Stimulated activated naive CD8-positive, alpha-beta T cell treated with anti-CD3 and anti-CD28 coated beads, Interleukin-15, amount 100 ng/mL, for 72 hours (primary cell): Measurements from ENCODE around the gene DOK7.
"Not testable (repeated sequence)": the region's sequence is repeated elsewhere in the genome, so short reads cannot be mapped to it uniquely, and the experiment has no call there.

Experiments
- ATAC-seq: fragments of 150-1000 bp; cut with Tn5 transposase; 2 replicates; pipeline ENCODE4 v1.10.0; 2021; ENCODE audit warnings: mild to moderate bottlenecking, moderate library complexity
- DNase-seq, 2 donors: peaks; one replicate each; pipeline ENCODE4 v3.0.0; 2021 to 2022
- H3K27ac Mint-ChIP-seq, 2 donors: one replicate each; pipeline ENCODE4 v1.8.0; 2022; ENCODE audit warnings: mild to moderate bottlenecking in 2 of 2, mixed read lengths in 2 of 2, moderate library complexity in 2 of 2
- H3K27me3 Mint-ChIP-seq: one replicate; pipeline ENCODE4 v1.8.0; 2022; ENCODE audit warnings: mixed read lengths
- H3K4me1 Mint-ChIP-seq: one replicate; pipeline ENCODE4 v1.8.0; 2022; ENCODE audit warnings: mild to moderate bottlenecking, mixed read lengths
- H3K4me3 Mint-ChIP-seq, 2 donors: one replicate each; pipeline ENCODE4 v1.8.0; 2022; ENCODE audit warnings: mild to moderate bottlenecking in 2 of 2, mixed read lengths in 2 of 2, moderate library complexity in 1 of 2
- H3K9me3 Mint-ChIP-seq, 2 donors: one replicate each; pipeline ENCODE4 v1.8.0; 2022; ENCODE audit warnings: mixed read lengths in 2 of 2

DOK7 gene

GRCh38 chr4:3502941-3503936 lies 40.1 kb downstream of the DOK7 start:
- peak overlapping the region in 1 of 2 donors; percentile 59 for H3K27ac Mint-ChIP-seq
- peaks cover 10% of the 10 kb centered on the region for H3K4me1 Mint-ChIP-seq
- ATAC-seq: peak; percentile 29
- H3K27me3 Mint-ChIP-seq: no peaks in the 10 kb centered on the region
- H3K4me3 Mint-ChIP-seq: no peak overlapping the region
- H3K9me3 Mint-ChIP-seq: no peaks in the 10 kb centered on the region
- DNase-seq: no peak

- no peak for DNase-seq
- Mint-ChIP-seq H3K4me1 (peaks cover 10% of the 10 kb centered on the region), H3K27me3 (no peaks in the 10 kb centered on the region), H3K4me3 (no peak overlapping the region), H3K9me3 (no peaks in the 10 kb centered on the region), H3K27ac (peak overlapping the region in 1 of 2 donors; percentile 86)
- no peak for ATAC-seq
Observed at GRCh38 chr4:3505231-3505630, 42.1 kb downstream of the DOK7 start.

- Mint-ChIP-seq H3K4me3 (no peak overlapping the region), H3K9me3 (no peaks in the 10 kb centered on the region), H3K4me1 (peaks cover 3% of the 10 kb centered on the region), H3K27me3 (no peaks in the 10 kb centered on the region), H3K27ac (no peak overlapping the region)
- DNase-seq (no peak), ATAC-seq (no peak)
Observed at GRCh38 chr4:3508542-3508941, 45.4 kb downstream of the DOK7 start.

GRCh38 chr4:3510481-3510880 lies 47.4 kb downstream of the DOK7 start:
- DNase-seq: no peak
- Mint-ChIP-seq H3K4me3 (no peak overlapping the region), H3K9me3 (no peaks in the 10 kb centered on the region), H3K27me3 (no peaks in the 10 kb centered on the region), H3K4me1 (no peaks in the 10 kb centered on the region), H3K27ac (peak overlapping the region in 1 of 2 donors; percentile 83)
- no peak for ATAC-seq

GRCh38 chr4:3511187-3511586 lies 48.1 kb downstream of the DOK7 start:
- DNase-seq (no peak), ATAC-seq (no peak)
- H3K27me3 Mint-ChIP-seq: no peaks in the 10 kb centered on the region
- no peak overlapping the region for H3K4me3 Mint-ChIP-seq
- H3K4me1 Mint-ChIP-seq: no peaks in the 10 kb centered on the region
- no peak overlapping the region for H3K27ac Mint-ChIP-seq
- H3K9me3 Mint-ChIP-seq: no peaks in the 10 kb centered on the region

- H3K4me3 Mint-ChIP-seq: not testable (repeated sequence)
Observed at GRCh38 chr4:3511601-3512000, 48.5 kb downstream of the DOK7 start.

GRCh38 chr4:3512279-3512678 lies 49.2 kb downstream of the DOK7 start:
- Mint-ChIP-seq H3K9me3 (no peaks in the 10 kb centered on the region), H3K27ac (no peak overlapping the region), H3K4me3 (no peak overlapping the region), H3K27me3 (no peaks in the 10 kb centered on the region), H3K4me1 (no peaks in the 10 kb centered on the region)
- no peak for ATAC-seq
- DNase-seq: no peak

More at GRCh38 chr4:3511601-3512000, 48.5 kb downstream of the DOK7 start:
- not testable (repeated sequence) for ATAC-seq, DNase-seq, H3K9me3 Mint-ChIP-seq, H3K27me3 Mint-ChIP-seq, H3K27ac Mint-ChIP-seq, H3K4me1 Mint-ChIP-seq

GRCh38 chr4:3512719-3513118 lies 49.6 kb downstream of the DOK7 start:
- no peaks in the 10 kb centered on the region for H3K4me1 Mint-ChIP-seq
- ATAC-seq (no peak), DNase-seq (no peak)
- no peaks in the 10 kb centered on the region for H3K27me3 Mint-ChIP-seq
- no peak overlapping the region for H3K4me3 Mint-ChIP-seq
- H3K27ac Mint-ChIP-seq: peak overlapping the region in 1 of 2 donors; percentile 15
- no peaks in the 10 kb centered on the region for H3K9me3 Mint-ChIP-seq

- H3K27me3 Mint-ChIP-seq: no peaks in the 10 kb centered on the region
- no peak overlapping the region for H3K27ac Mint-ChIP-seq
- H3K4me3 Mint-ChIP-seq: no peak overlapping the region
- DNase-seq (no peak), ATAC-seq (no peak)
- H3K4me1 Mint-ChIP-seq: no peaks in the 10 kb centered on the region
- no peaks in the 10 kb centered on the region for H3K9me3 Mint-ChIP-seq
Observed at GRCh38 chr4:3513807-3514206, 50.7 kb downstream of the DOK7 start.

GRCh38 chr4:3514221-3514780 lies 51.2 kb downstream of the DOK7 start:
- Mint-ChIP-seq H3K4me1 (no peaks in the 10 kb centered on the region), H3K27ac (peak overlapping the region in 1 of 2 donors; percentile 50), H3K4me3 (no peak overlapping the region), H3K27me3 (no peaks in the 10 kb centered on the region), H3K9me3 (no peaks in the 10 kb centered on the region)
- DNase-seq (no peak), ATAC-seq (no peak)

GRCh38 chr4:3514806-3515501 lies 51.8 kb downstream of the DOK7 start:
- H3K27me3 Mint-ChIP-seq: no peaks in the 10 kb centered on the region
- no peaks in the 10 kb centered on the region for H3K9me3 Mint-ChIP-seq
- peak overlapping the region; percentile 80 to 84 for H3K27ac Mint-ChIP-seq
- ATAC-seq: no peak
- H3K4me3 Mint-ChIP-seq: no peak overlapping the region
- DNase-seq: no peak
- no peaks in the 10 kb centered on the region for H3K4me1 Mint-ChIP-seq

- Mint-ChIP-seq H3K27ac (no peak overlapping the region), H3K9me3 (no peaks in the 10 kb centered on the region), H3K4me3 (no peak overlapping the region), H3K4me1 (no peaks in the 10 kb centered on the region), H3K27me3 (no peaks in the 10 kb centered on the region)
- ATAC-seq (no peak), DNase-seq (no peak)
Observed at GRCh38 chr4:3515646-3516045, 52.5 kb downstream of the DOK7 start.

- Mint-ChIP-seq H3K4me1 (no peaks in the 10 kb centered on the region), H3K27me3 (no peaks in the 10 kb centered on the region), H3K27ac (no peak overlapping the region), H3K4me3 (no peak overlapping the region), H3K9me3 (no peaks in the 10 kb centered on the region)
- ATAC-seq (no peak), DNase-seq (no peak)
Observed at GRCh38 chr4:3516061-3516835, 53.1 kb downstream of the DOK7 start.

GRCh38 chr4:3516836-3517730 lies 54.0 kb downstream of the DOK7 start:
- no peak overlapping the region for H3K27ac Mint-ChIP-seq
- H3K9me3 Mint-ChIP-seq: no peaks in the 10 kb centered on the region
- no peak for DNase-seq
- no peak for ATAC-seq
- H3K27me3 Mint-ChIP-seq: no peaks in the 10 kb centered on the region
- H3K4me3 Mint-ChIP-seq: no peak overlapping the region
- no peaks in the 10 kb centered on the region for H3K4me1 Mint-ChIP-seq
